ENCODE results near the gene GLP2R. TPM values are rescaled to one million over a fixed set of nuclear protein-coding genes. Genes with fewer than 3 reads are reported as not detected.

The GLP2R gene
- total RNA-seq, 1 donor from 2014 or later, result not detected

DNA sequence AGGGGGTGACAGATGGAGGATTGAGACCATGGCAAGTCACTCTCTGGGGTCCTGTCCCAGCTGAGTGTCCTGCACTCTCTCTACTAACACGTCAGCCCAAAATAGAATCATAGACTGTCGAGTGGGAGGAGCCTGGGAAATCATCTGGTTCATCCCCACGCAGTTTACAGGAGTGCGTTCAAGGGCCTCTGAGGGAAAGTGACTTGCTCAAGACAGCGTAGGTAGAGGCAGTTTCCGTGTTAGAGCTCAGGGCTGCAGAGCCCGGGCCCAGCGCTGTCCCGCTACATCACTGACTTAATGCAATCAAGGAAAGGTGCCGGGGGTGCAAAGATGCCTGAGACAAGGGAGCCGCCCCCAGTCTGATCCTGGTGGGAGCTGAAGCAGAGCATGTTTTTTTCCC lies 14.2 kb upstream of the GLP2R start:
- intact Hi-C loops (cut with micrococcal nuclease), result no loop called here

DNA sequence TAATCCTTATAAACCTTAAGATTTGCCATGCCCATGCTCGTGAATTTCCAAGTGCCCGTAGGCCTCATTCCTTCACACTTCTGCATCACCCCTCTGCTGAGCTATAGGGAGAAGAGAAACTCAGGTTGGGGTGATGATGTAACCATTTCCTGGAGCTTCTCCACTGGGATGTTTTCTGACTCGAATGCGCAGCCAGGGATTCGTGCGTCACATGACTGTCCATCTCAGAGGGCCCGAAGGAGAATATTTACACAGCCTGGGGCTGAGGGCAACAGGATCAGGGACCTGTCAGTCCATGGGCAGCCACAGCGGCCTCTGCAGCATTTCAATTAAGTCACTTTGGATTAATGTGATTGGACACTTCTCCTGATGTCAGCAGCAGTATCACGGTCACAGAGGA lies 12.6 kb upstream of the GLP2R start:
- intact Hi-C loops (cut with micrococcal nuclease), result no loop called here

DNA sequence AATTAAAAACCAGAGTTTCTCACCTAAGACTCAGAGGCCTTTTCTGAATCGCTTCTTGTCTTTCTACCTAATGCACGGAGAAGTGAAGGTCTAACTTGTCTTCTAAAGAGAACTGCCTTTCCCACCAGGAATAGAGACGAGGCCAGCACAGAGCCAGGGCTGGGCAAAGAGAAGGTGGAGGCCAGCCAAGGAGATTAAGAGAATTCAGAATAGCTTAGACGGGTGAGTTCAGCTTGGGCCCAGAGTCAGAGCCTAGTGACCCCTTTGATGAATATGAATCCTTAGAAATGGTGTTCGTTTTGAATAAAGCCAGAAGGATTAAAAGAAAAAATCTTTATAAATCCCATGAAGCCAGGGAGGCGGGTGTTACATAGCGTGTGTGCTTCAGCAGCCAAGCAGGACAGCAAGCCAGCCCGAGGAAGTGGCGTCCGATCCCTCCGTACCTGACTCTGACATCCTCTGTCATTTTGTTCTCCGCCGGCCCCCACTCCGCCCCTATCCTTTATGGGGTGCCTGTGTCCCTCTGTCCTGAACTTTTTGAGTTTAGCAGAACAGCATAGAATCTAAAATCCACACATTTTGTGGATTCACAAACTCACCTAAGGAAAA lies 11.3 kb upstream of the GLP2R start:
- intact Hi-C loops (cut with micrococcal nuclease), result no loop called here

DNA sequence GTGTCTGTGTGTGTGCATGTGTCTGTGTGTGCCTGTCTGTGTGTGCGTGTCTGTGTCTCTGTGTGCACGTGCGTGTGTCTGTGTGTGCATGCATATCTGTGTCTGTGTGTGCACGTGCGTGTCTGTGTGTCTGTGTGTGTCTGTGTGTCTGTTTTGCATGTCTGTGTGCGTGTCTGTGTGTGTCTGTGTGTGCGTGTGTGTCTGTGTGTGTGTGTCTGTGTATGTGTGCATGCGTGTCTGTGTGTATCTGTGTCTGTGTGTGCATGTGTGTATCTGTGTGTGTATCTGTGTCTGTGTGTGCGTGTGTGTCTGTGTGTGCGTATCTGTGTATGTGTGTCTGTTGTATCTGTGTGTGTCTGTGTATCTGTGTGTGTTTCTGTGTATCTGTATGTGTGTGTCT lies 9.3 kb upstream of the GLP2R start:
- intact Hi-C loops (cut with micrococcal nuclease), result no loop called here

DNA sequence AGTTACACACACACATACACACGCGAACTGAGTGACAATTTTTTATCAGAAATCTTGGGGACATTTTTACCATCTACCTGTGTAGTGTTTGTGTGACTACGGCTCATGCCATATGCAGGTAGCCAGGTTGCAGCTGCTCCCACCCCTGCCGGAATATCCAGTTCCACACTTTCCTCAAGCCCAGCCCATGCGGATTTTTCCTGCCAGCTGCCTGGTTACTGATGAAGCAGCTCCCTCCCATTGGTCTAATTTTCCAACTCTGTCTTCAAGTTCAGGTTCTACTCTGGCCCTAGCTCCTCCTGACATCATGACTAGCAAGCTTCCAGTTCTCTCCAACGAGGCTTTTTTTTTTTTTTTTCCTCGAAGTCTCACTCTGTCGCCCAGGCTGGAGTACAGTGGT lies 8.6 kb upstream of the GLP2R start:
- intact Hi-C loops (cut with micrococcal nuclease), result no loop called here

DNA sequence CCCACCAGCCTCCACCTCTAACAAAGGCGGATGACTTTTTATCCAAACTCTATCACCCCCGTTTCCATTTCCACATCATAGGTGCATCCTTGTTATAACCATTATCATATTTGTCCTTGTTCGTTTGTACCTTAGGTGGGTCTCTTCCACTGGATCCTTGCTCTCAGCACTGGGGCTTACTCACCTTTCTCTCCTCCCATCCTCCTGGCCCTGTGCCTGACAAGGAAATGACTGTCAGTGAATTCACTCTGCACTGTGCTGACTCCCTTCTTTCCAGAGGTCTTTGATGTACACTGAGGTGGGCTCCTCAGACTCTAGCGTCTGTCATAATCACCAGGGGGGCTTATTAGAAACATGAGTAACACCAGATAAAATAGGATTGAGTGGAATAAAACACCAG lies 7.0 kb upstream of the GLP2R start:
- intact Hi-C loops (cut with micrococcal nuclease), result no loop called here

DNA sequence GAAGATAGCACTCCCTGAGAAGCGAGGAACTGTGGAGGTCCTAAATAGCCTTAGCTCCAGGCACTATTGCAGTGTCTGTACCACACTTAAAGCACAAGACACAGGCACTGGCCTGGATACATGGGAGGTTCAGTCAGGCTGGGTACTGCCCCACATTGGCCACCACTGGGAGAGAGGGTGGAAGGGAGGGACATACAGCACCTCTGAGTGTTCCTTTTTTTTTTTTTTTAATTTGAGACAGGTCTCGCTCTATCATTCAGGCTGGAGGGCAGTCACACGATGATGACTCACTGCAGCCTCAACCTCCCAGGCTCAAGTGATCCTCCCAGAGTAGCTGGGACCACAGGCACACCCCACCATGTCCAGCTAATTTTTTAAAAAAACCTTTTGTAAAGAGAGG lies 5.3 kb upstream of the GLP2R start:
- intact Hi-C loops (cut with micrococcal nuclease), result no loop called here

DNA sequence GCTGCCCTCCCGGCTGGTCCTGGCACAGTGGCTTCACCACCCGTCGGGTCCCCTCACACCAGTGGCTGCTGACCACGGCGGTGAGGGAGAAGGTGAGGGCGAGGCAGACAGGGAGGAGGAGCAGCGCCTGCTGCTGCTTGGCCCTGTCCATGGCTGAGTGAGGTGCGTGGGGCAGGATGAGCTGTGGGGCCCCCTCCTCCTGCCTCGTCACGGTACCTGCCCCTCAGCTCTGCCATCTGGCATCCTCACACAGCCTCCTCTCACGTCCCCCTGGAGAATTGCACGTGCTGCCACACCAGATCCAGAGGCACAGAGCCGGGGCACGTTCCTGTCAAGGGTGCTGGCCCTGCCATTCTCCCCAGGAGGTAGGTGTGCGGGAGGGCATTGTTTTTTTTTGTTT lies 3.8 kb upstream of the GLP2R start, which contains the start of gene GSG1L2:
Gene GSG1L2 (minus strand): TSS at position 159 of the 400 bp plus-strand sequence. CDS start 8 bp downstream, at position 151.
- intact Hi-C loops (cut with micrococcal nuclease), result no loop called here

DNA sequence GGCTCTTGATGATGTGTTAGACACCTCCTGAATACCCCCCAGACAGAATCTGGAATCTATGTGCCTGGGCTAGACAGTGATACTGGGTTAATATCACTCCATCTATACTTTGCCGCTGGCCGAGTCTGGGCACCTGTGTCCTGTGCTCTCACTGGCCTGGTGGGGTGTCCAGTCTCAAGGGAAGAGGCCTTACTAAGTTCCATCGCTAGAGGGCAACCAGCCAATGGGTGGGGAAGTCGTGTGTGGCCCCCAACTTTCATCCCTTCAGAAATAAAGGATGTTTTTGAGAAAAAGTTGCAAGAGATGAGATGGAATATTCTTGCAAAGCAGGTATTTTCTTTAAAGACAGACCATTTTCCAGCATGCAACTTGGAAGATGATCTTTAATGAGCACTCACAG lies 1.6 kb upstream of the GLP2R start:
- intact Hi-C loops (cut with micrococcal nuclease), result no loop called here

DNA sequence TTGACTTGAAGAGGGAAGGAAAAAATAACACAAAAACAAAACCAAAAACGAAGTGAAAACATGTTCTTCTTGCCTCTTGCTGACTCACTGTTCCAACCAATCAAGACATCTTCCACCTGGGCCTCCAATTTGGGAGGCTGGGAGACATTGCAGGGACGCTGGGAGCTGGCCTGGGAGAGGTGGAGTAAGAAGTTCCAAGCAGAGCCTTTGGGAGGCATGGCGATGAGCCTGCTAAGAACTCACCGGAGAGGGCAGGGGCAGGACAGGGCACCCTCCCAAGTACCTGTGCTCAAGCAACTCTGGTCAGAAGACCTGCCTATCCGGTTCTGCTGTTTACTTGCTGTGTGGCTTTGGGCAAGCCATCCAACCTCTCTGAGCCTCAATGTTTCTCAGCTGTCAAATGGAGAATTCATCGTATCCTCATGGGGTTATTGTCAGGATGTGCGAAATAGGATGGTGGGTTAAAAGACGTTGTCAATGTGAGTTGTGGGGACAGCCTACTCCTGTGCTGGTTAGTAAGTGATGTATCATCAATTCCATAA lies 856 bp upstream of the GLP2R start:
- intact Hi-C loops (cut with micrococcal nuclease), result no loop called here

DNA sequence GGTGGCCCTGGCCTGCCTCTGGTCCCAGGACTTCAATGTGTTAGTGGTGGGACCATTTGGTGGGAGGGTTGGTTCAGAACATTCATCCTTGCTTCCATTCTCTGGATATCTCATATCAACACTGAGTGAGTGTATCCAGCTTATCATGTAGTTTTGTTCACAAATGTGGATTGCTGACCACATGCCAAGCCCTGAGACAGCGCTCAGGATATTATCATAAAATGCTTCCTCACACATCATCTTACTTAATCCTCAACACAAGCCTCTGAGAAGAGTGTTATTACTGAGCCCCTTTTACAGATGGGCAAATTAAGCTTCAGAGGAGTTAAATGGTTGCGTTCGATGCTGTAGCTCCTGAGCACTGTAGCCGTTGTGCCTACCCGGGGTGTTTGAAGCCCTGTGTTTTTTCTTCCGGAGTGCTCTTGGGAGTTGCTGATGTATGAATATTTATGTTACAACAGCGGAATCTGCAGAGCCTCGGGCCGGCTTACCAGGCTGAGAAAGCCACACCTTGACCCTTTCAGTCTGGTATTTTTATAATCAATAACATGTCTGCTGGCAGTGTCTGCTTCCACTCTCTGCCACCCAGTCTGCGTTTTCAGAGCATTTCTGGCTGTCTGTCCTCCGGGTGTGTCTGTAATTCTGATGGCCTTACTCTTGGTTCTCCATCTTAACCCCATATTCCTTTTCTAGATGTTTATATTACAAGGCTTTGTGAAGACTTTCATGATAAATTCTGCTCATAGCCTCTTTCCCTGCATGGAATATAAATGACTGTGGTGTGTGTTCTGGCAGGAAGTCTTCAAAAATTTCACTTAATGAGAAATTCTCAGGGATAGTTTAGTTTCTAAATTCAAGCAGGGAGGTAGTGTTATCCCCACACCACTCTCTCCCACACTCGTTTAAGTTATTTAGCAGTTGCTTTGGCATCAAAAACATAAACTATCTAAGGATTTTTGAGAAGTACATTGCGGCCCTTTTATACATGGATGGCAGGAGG lies 2.9 kb downstream of the GLP2R start:
- intact Hi-C loops (cut with micrococcal nuclease), result no loop called here

DNA sequence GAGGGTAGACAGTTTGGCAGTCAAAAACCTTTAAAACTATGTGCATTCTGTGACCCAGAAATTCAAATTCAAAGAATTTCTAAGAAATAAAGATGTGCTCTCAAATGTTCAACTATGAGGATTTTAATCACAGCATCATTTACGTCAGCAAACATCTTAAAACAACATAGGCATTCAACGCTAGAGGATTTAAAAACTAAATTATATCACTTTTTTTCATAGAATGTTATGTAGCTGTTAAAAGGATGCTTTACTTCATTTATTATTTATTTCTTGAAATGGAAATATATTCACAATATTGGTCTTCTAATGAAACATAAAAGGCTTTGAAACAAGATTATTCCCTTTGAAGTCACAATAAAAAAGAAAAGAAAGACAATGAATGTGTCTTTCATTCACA lies 3.6 kb downstream of the GLP2R start:
- intact Hi-C loops (cut with micrococcal nuclease), result no loop called here

DNA sequence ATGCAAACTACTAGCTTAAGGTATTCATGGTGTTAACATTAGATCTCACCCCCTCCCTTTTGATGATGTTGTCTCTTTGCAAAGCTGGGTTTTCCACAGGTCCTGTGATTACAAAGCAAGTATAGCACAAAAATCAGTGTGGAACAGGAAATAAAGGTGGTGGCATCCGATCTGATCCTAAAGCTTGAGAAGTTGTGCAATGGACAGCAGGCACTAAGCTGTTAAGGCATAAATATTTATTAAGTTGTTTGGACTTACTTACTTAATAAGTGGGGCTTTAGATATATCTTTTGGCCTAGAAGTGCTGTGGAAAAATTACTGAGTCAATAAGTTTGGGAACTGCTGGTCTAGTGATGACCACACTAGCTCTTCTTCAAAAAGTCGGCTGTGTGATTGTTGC lies 5.0 kb downstream of the GLP2R start:
- intact Hi-C loops (cut with micrococcal nuclease), result no loop called here

DNA sequence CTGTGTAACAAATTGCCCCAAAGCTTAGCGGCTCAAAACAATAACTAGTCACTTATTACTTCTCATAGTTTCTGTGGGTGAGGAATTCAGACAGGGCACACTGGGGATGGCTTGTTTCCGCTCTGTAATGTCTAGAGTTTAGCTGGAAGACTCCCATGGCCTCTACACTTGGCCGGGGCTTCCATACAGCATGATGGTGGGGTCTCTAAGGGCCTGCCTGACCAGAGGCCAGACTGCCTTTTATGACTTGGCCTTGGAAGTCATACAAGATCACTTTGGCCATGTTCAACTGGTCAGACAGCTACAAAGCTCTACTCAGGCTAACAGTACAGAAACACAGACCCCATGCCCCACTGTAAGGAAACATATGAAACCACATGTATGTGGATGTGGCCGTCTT lies 8.2 kb downstream of the GLP2R start:
- intact Hi-C loops (cut with micrococcal nuclease), result no loop called here

DNA sequence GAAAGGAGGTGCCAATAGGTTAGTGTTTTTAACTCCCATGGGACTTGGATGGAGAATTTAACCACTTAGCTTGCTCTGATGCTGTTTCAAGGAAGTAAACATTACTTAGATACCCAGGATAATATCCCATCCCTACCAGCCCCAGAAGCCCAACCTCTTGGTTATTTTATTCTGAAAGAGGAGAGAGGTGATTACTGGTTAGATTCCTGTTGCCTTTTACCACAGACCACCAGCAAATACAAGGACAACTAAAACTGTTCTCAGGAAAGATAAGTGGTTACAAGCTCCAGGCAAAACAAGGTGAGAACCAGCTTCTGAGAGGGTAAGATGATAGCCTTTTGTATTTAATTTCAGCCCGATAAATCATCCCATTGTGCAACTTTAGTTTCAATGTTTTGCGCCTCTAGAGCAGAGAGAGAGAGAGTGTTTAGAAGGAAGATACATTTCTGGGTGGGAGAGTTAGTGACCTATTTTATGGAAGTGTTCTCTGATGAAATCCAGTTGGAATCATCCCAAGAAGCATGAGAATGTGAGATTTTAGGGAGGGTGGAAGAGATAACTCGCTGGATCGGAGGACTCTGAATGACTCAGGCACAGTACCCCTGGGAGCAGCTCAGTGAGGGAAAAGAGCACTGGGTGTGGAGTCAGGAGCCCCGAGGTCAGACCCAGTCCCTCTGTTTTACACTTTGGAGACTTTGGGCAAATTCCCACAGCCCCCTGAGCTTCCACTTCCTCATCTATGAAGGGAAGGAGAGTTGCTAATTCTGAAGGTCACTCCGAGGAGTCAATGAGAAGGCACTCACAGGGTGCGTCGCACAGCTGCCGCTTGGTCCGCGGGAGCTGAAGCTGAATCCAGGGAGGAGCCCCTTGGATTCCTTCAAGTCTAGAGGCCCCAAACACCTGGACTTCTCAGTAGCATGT lies 12.1 kb downstream of the GLP2R start:
- intact Hi-C loops (cut with micrococcal nuclease), result no loop called here

DNA sequence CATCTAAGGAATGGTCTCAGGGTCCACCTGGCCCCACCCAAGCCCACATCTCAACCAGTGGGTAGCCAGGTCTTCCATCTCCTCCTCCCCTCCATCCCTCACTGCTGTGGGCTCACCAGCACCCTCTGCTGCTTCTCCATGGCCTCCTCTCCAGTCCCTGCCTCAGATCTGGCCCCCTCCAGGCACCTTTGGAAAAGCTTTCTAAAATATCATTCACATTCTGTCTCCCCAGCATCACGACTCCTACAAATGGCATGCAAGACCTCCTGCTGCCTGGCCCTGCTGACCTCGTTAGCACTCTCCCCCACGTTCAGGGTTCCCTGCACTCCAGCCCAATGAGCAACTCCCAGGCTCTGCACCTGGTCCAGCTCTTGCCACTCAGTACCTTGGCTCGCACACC lies 13.7 kb downstream of the GLP2R start:
- intact Hi-C loops (cut with micrococcal nuclease), result no loop called here

DNA sequence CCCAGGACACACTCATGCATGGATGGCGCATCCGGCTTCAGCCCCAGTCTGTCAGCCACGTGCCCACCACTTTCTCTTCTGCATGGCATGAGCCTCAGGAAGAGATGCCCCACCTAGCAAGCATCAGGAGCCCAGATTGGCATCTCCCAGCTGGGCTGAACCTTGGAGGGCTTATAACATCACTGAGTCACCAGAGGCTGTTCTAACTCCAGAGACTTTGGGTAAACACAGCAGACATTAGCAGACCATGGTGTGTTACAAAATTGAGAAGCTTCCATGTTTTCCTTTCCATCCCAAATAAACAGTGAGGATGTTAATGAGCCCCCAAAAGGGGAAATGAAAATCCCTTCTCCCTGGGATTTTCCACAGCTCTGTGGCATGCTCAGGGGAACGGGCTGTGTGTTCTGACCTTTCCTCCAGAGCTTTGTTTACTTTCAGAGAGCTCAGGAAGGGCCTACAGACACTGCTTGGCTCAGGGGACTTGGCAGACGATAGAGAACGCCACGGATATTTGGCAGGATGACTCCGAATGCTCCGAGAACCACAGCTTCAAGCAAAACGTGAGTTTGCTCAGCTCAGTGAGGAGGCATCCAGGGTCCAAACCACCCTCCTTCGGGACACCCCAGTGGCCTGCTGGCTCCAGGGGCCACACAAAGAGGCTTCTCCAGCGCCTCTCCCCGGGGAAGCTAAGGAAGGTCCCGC lies 16.5 kb downstream of the GLP2R start:
- intact Hi-C loops (cut with micrococcal nuclease), result no loop called here

DNA sequence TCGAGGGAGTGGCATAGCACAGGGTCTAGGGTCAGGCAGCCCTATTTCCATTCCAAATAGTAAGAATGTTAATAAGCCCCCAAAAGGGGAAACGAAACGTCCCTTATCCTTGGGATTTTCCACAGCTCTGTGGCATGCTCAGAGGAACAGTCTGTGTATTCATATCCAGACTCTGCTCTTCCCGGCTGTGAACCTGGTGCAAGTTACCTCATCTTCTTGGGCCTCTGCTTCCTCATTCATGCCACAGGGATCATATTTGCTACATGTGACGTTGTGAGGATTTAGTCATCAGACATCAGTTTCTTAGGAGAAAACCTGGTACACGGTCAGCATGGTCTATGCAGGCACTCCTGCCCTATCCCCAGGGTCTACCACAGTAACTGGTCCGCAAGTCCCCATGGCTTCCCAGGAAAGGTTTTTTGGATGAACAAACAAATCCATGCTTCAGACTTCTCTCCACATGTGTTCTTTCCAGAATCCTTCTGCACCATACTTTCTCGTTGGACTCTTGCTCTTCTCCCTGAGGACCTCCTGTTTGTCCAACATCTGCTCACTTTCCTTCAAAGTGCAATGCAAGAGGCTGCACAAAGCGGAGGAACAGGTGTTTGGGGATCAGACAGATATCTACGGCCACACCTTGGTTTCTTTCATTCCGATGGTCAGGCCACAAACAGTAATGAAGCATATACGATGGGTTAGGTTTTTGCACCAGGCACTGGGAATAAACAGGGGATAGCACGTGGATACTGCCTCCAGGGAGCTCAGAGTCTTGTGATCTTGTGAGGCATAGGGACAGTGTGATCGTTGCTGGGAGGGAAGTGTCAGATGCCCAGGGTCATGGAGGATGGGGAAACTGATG lies 17.7 kb downstream of the GLP2R start:
- intact Hi-C loops (cut with micrococcal nuclease), result no loop called here

DNA sequence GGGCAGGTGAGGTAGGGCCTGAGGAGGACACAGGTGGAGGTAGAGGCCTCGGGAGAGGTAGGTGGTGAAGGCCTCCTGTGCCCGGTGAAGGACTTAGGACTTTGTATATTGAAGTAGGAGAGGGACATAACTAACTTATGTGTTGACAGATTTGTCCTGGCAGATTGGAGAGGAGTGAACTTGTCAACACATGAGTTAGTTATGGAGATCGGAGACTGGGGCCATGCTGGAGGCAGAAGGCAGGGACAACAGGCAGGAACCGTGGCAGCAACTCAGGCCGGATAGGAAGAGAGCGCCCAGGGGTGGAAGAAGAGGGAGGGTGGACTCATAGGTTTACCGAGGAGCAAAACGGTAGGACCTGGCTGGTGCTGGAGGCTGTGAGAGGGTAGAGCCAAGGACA lies 18.4 kb downstream of the GLP2R start:
- intact Hi-C loops (cut with micrococcal nuclease), result no loop called here

DNA sequence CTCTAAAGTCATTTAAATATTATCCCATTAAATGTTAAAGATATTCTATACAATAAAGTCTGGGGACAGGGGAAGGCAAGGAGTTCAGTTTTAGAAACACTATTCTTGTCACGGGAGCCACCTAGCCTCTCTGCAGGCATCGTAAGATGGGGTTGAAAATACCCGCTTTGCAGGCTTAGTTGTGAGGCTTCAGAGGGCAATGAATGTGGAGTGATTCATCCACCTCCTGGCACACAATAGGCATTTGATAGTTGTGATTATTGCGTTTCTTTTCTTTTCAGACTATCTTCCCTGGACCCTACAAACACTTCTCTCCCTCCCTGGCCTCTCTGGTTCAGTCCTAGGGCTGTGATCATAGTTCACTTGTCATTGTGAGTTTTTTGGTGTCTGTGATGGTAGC lies 19.6 kb downstream of the GLP2R start:
- intact Hi-C loops (cut with micrococcal nuclease), result no loop called here

Data from T-helper 2 cell treated with Interferon-gamma antibody and Interleukin-4, amounts not matched to agents 100 ng/mL and 5 ng/mL, for 36 hours (primary cell).